Measurements from ENCODE around the gene RRP9. TPM values are rescaled to one million over a fixed set of nuclear protein-coding genes. Genes with fewer than 3 reads are reported as not detected.

RRP9 gene
- total RNA-seq, 1 donor from 2014 or later: 95.5 TPM

- DNase-seq: no peak
- intact Hi-C loops (cut with micrococcal nuclease): loop anchor here (10.0 kb wide), 1 partner anchor 295 kb away; the partner anchor contains the start of gene WDR82
- peaks cover 30% of the 10 kb centered on the region for H3K4me1 Mint-ChIP-seq
Measured at GRCh38 chr3:51980253-51980652, 38.5 kb upstream of the RRP9 start.

GRCh38 chr3:51978143-51978502 is 36.4 kb upstream of the RRP9 start:
- no peak for DNase-seq
- Mint-ChIP-seq H3K27me3 (no peaks in the 10 kb centered on the region), H3K4me3 (no peak overlapping the region), H3K27ac (no peak overlapping the region), H3K9me3 (no peaks in the 10 kb centered on the region), H3K4me1 (peaks cover 30% of the 10 kb centered on the region), H3K36me3 (ENCODE audit: low read depth) (peaks cover 5% of the 10 kb centered on the region)
- intact Hi-C loops (cut with micrococcal nuclease): no loop called here

More at GRCh38 chr3:51980253-51980652, 38.5 kb upstream of the RRP9 start:
- H3K36me3 Mint-ChIP-seq (ENCODE audit: low read depth): peaks cover 7% of the 10 kb centered on the region
- no peak overlapping the region for H3K4me3 Mint-ChIP-seq
- H3K27me3 Mint-ChIP-seq: no peaks in the 10 kb centered on the region
- no peaks in the 10 kb centered on the region for H3K9me3 Mint-ChIP-seq
- H3K27ac Mint-ChIP-seq: no peak overlapping the region

DNA sequence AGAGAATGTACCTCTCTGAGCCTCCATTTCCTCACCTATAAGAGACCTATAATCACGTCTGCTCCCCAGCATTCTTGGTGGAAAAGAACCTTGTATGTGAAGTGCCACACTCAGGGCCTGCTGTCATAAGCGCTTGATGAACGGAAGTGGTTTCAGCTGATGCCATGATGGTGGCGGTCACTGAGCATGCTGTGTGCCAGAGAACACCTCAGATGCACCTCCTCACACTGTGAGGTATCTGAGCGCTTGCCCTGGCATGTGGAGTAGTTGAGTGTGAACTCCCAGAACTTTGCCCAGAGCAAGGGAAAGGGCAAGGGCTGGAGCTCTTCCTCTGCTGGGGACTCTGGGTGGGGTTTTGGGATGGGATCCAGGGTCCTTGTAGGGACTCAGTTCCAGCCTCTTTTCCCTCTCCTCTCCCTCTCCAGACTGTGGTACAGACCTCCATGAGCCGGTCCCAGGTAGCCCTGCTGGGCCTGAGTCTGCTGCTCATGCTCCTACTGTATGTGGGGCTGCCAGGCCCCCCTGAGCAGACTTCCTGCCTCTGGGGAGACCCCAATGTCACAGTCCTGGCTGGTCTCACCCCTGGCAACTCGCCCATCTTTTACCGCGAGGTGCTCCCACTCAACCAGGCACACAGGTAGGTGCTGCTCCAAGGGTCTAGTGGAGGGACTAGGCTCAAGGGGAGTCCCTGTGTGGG is 35.9 kb upstream of the RRP9 start:
- intact Hi-C loops (cut with micrococcal nuclease): no loop called here
- peaks cover 2% of the 10 kb centered on the region for H3K36me3 Mint-ChIP-seq (ENCODE audit: low read depth)
- no peak for DNase-seq
- peak overlapping the region; percentile 41 for H3K4me3 Mint-ChIP-seq
- peak overlapping the region; percentile 75 for H3K27ac Mint-ChIP-seq
- H3K9me3 Mint-ChIP-seq: no peaks in the 10 kb centered on the region
- no peaks in the 10 kb centered on the region for H3K27me3 Mint-ChIP-seq
- peaks cover 27% of the 10 kb centered on the region for H3K4me1 Mint-ChIP-seq

DNA sequence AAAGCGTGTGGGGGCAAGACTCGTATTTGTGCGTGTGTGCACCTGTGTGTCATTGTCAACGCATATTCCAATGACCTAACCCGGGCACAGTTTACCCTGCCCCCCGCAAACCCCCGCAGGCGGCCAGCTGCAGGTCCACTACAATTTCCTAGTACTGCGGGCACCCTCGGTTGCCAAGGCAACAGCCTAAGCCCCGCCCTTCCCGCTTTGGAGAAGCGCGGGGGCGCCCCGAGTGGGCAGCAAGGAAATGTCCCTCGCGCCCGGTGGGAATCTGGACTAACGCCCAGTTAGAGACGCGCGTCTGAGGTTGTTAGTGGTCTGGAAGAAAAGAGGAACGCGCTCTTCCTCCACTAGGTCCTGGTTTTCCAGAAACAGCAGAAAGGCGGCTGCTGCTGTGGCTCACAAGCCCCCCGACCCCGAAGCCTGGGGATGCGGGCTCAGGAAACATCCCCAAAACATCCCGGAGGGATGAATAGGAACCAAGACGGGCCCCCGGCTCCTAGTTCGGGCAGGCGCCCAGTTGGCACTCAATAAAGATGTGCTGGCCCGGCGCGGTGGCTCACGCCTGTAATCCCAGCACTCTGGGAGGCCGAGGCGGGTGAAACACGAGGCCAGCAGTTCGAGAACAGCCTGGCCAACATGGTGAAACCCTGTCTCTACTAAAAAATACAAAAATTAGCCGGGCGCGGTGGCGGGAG is 34.3 kb upstream of the RRP9 start:
- Mint-ChIP-seq H3K4me1 (peaks cover 19% of the 10 kb centered on the region), H3K9me3 (no peaks in the 10 kb centered on the region), H3K36me3 (ENCODE audit: low read depth) (peaks cover 2% of the 10 kb centered on the region), H3K27me3 (no peaks in the 10 kb centered on the region), H3K27ac (peak overlapping the region; percentile 88), H3K4me3 (peak overlapping the region; percentile 87)
- peak; percentile 79 for DNase-seq
- intact Hi-C loops (cut with micrococcal nuclease): loop anchor here (1.0 to 2.0 kb wide), 3 partner anchors 7 to 19 kb away; partner anchors contain the start of genes ACY1, PCBP4 and RPL29

- no peaks in the 10 kb centered on the region for H3K9me3 Mint-ChIP-seq
- H3K4me1 Mint-ChIP-seq: peaks cover 17% of the 10 kb centered on the region
- peak; percentile 94 for DNase-seq
- no peaks in the 10 kb centered on the region for H3K27me3 Mint-ChIP-seq
- peak within 1 kb of the TSS; percentile 87 for H3K4me3 Mint-ChIP-seq
- H3K36me3 Mint-ChIP-seq (ENCODE audit: low read depth): peaks cover 2% of the 10 kb centered on the region
- intact Hi-C loops (cut with micrococcal nuclease): loop anchor here (1.0 to 2.0 kb wide), 5 partner anchors 8 to 82 kb away; partner anchors contain the start of genes ACY1, PARP3, PCBP4 and RPL29
- H3K27ac Mint-ChIP-seq: peak within 1 kb of the TSS; percentile 96
Measured at GRCh38 chr3:51974963-51975851, 33.5 kb upstream of the RRP9 start, which contains the start of gene ABHD14A. TSS of gene ABHD14A (plus strand) at chr3:51975064. CDS start at chr3:51975136, 72 bp downstream.

GRCh38 chr3:51974277-51974962 is 32.7 kb upstream of the RRP9 start:
- Mint-ChIP-seq H3K27me3 (no peaks in the 10 kb centered on the region), H3K27ac (peak overlapping the region; percentile 96), H3K9me3 (no peaks in the 10 kb centered on the region), H3K4me3 (peak overlapping the region; percentile 87), H3K36me3 (ENCODE audit: low read depth) (peaks cover 2% of the 10 kb centered on the region), H3K4me1 (peaks cover 17% of the 10 kb centered on the region)
- DNase-seq: no peak
- intact Hi-C loops (cut with micrococcal nuclease): loop anchor here (1.0 to 2.0 kb wide), 3 partner anchors 20 to 83 kb away; partner anchors contain the start of genes PARP3 and RPL29

- H3K27ac Mint-ChIP-seq: no peak overlapping the region
- peaks cover 2% of the 10 kb centered on the region for H3K36me3 Mint-ChIP-seq (ENCODE audit: low read depth)
- no peaks in the 10 kb centered on the region for H3K9me3 Mint-ChIP-seq
- intact Hi-C loops (cut with micrococcal nuclease): no loop called here
- DNase-seq: no peak
- H3K4me1 Mint-ChIP-seq: peaks cover 13% of the 10 kb centered on the region
- H3K27me3 Mint-ChIP-seq: no peaks in the 10 kb centered on the region
- H3K4me3 Mint-ChIP-seq: no peak overlapping the region
Measured at GRCh38 chr3:51971350-51971749, 29.6 kb upstream of the RRP9 start.

DNA sequence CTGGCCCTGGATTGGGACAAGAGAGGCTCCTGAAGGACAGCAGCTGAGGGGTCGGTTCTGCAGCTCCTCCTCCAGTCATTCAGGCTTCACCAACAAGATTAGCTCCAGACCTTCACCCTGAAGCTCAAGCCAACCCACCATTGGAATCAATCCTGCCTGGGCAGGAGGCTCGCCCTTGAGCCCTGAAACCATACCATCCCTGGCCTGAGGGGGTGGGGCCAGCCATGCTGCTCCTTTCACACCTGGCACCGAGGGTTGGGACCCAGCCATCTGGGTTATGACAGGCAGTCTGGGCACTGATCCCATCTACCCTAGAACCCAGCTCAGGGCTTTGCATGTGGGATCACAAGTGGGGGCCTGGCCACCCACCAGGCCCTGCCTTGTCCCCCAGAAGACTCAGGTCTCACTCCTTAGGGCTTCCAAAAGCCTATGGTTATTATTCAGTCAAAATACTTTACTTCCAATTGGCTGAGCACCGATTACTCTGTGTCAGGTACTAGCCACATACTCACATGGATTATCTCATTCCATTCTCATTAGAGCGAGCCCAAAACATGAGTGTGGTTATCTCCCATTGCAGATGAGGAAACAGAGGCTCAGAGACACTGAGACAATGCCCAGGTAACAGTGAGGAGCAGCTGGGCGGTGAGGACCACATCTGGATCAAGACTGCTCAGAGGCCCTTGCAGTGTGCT is 29.0 kb upstream of the RRP9 start:
- intact Hi-C loops (cut with micrococcal nuclease): no loop called here
- H3K27me3 Mint-ChIP-seq: no peaks in the 10 kb centered on the region
- H3K9me3 Mint-ChIP-seq: no peaks in the 10 kb centered on the region
- H3K27ac Mint-ChIP-seq: no peak overlapping the region
- H3K4me1 Mint-ChIP-seq: peaks cover 15% of the 10 kb centered on the region
- H3K4me3 Mint-ChIP-seq: no peak overlapping the region
- no peak for DNase-seq
- H3K36me3 Mint-ChIP-seq (ENCODE audit: low read depth): peaks cover 2% of the 10 kb centered on the region

GRCh38 chr3:51969841-51970240 is 28.1 kb upstream of the RRP9 start:
- Mint-ChIP-seq H3K4me3 (no peak overlapping the region), H3K36me3 (ENCODE audit: low read depth) (peaks cover 2% of the 10 kb centered on the region), H3K27ac (no peak overlapping the region), H3K27me3 (peaks cover 3% of the 10 kb centered on the region), H3K9me3 (no peaks in the 10 kb centered on the region), H3K4me1 (peaks cover 14% of the 10 kb centered on the region)
- no peak for DNase-seq
- intact Hi-C loops (cut with micrococcal nuclease): no loop called here

- Mint-ChIP-seq H3K4me1 (peaks cover 11% of the 10 kb centered on the region), H3K27ac (no peak overlapping the region), H3K9me3 (no peaks in the 10 kb centered on the region), H3K4me3 (no peak overlapping the region), H3K36me3 (ENCODE audit: low read depth) (peaks cover 2% of the 10 kb centered on the region), H3K27me3 (peaks cover 3% of the 10 kb centered on the region)
- intact Hi-C loops (cut with micrococcal nuclease): loop anchor here (1.0 kb wide), 1 partner anchor 27 kb away; the partner anchor contains the start of gene PARP3
- DNase-seq: no peak
Measured at GRCh38 chr3:51968883-51969678, 27.4 kb upstream of the RRP9 start.

DNA sequence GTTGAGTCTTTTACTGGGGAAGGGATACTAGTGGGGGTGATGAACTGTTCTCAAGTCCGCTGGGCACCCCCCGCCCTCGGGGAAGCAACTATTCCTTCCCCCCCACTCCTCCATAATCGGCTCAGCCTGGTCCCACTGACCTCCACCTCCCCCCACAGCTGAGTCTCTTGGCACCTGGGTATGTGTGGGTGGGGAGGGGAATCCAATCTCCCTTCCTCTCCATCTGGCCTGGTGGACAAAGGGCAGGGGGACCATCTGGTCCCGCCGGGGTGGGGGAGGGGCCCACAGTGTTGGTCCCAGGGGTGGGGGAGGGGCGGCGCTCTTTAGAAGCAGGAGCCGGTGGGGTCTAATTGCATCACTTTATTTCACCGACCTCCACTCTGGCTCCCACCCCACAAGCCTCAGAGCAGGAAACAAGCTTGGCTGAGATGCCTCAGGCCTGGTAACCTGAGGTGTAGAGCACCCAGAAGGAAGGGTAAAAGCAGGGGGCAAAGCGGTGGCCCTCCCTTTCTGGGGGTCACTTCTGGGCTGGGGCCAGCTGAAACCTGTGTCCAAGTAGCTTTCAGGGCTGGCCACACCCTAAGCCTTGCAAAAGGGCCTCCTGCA is 26.6 kb upstream of the RRP9 start:
- no peak for DNase-seq
- Mint-ChIP-seq H3K36me3 (ENCODE audit: low read depth) (peaks cover 2% of the 10 kb centered on the region), H3K27me3 (peaks cover 3% of the 10 kb centered on the region), H3K9me3 (no peaks in the 10 kb centered on the region), H3K4me1 (peaks cover 9% of the 10 kb centered on the region), H3K27ac (peak overlapping the region; percentile 79), H3K4me3 (peak overlapping the region; percentile 90)
- intact Hi-C loops (cut with micrococcal nuclease): loop anchor here (1.0 kb wide), 1 partner anchor 26 kb away; the partner anchor contains the start of gene PARP3
